Stimulated activated naive CD8-positive, alpha-beta T cell treated with anti-CD3 and anti-CD28 coated beads, Interleukin-15, Interleukin-2, amounts not matched to agents 100 ng/mL and 50 ng/mL, for 24 hours (primary cell): Measurements from ENCODE around the gene TNK1.
"Not testable (repeated sequence)": the region's sequence is repeated elsewhere in the genome, so short reads cannot be mapped to it uniquely, and the experiment has no call there.

ENCODE experiments used
- H3K27ac Mint-ChIP-seq: one replicate; pipeline ENCODE4 v1.8.0; 2021; ENCODE audit warnings: mild to moderate bottlenecking, mixed read lengths
- H3K27me3 Mint-ChIP-seq: one replicate; pipeline ENCODE4 v1.8.0; 2021; ENCODE audit warnings: mixed read lengths
- H3K36me3 Mint-ChIP-seq: one replicate; pipeline ENCODE4 v1.8.0; 2021; ENCODE audit warnings: low read depth, mixed read lengths
- H3K4me1 Mint-ChIP-seq: one replicate; pipeline ENCODE4 v1.8.0; 2021; ENCODE audit warnings: low read depth, mixed read lengths
- H3K4me3 Mint-ChIP-seq: one replicate; pipeline ENCODE4 v1.8.0; 2021; ENCODE audit warnings: mild to moderate bottlenecking, mixed read lengths
- H3K9me3 Mint-ChIP-seq: one replicate; pipeline ENCODE4 v1.8.0; 2021; ENCODE audit warnings: mixed read lengths

The TNK1 gene

DNA sequence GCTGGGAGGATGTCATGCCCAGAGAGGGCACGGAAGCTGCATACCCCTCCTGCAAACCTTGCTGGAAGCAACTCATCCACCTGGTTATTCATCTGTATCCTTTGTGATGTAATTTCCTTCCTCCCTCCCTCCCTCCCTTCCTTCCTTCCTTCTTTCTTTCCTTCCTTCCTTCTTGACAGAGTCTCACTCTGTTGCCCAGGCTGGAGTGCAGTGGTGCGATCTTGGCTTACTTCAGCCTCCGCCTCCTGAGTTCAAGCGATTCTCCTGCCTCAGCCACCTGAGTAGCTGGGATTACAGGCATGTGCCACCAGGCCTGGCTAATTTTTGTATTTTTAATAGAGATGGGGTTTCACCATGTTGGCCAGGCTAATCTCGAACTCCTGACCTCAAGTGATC, 12.3 kb upstream of the TNK1 start:
- H3K4me3 Mint-ChIP-seq, H3K9me3 Mint-ChIP-seq, H3K4me1 Mint-ChIP-seq, H3K27me3 Mint-ChIP-seq, H3K36me3 Mint-ChIP-seq, H3K27ac Mint-ChIP-seq: not testable (repeated sequence)

DNA sequence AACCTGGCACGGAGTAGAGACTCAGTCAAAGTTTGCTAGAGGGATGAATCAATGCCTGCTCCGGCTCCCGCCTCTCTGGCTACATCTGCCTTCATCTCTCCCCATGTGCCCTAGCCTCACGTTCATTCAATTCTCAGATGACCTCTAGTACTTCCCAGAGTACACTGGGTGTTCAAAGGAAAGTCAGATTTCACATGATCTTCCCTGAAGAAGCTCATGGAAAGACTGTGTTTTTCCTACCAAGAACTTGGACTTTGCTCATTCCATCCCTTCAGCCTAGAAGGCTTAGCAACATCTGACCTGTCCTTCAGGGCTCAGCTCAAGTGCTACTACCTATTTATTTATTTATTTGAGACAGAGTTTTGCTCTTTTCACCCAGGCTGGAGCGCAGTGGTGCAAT, 11.1 kb upstream of the TNK1 start:
- no peak overlapping the region for H3K4me3 Mint-ChIP-seq
- H3K4me1 Mint-ChIP-seq: no peaks in the 10 kb centered on the region
- no peaks in the 10 kb centered on the region for H3K9me3 Mint-ChIP-seq
- H3K27ac Mint-ChIP-seq: no peak overlapping the region
- peaks cover 6% of the 10 kb centered on the region for H3K27me3 Mint-ChIP-seq
- H3K36me3 Mint-ChIP-seq: no peaks in the 10 kb centered on the region

DNA sequence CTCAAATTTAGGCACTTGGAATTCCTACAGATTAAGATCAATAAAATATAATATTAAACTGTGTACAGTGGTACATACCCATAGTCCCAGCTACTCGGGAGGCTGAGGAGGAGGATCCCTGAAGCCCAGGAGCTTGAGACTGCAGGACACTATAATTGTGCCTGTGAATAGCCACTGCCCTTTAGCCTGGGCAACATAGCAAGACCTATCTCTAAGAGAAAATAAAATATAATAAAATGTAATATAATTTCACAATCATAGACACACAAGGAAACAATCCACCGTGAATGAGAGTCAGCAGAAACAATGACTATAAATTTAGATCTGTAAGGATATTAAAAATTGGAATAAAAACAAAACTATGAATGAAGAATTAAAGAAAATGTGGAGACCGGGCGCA, 10.0 kb upstream of the TNK1 start:
- no peaks in the 10 kb centered on the region for H3K9me3 Mint-ChIP-seq
- no peak overlapping the region for H3K27ac Mint-ChIP-seq
- no peak overlapping the region for H3K4me3 Mint-ChIP-seq

DNA sequence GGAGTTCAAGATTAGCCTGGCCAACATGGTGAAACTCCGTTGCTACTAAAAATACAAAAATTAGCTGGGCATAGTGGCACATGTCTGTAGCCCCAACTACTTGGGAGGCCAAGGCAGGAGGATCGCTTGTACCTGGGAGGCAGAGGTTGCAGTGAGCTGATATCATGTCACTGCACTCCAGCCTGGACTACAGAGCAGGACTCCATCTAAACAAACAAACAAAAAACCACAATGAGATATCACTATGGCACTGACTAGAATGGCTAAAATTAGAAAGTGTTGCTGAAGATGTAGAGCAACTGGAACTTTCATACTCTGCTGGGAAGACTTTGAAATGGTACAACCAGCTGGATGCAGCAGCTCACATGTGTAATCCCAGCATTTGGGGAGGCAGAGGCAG, 6.5 kb upstream of the TNK1 start:
- no peaks in the 10 kb centered on the region for H3K4me1 Mint-ChIP-seq
- peaks cover 4% of the 10 kb centered on the region for H3K9me3 Mint-ChIP-seq
- H3K27me3 Mint-ChIP-seq: peaks cover 17% of the 10 kb centered on the region
- H3K27ac Mint-ChIP-seq: no peak overlapping the region
- no peak overlapping the region for H3K4me3 Mint-ChIP-seq
- no peaks in the 10 kb centered on the region for H3K36me3 Mint-ChIP-seq

More for the DNA sequence above, 10.0 kb upstream of the TNK1 start:
- H3K36me3 Mint-ChIP-seq: no peaks in the 10 kb centered on the region
- H3K27me3 Mint-ChIP-seq: peaks cover 6% of the 10 kb centered on the region
- H3K4me1 Mint-ChIP-seq: no peaks in the 10 kb centered on the region

DNA sequence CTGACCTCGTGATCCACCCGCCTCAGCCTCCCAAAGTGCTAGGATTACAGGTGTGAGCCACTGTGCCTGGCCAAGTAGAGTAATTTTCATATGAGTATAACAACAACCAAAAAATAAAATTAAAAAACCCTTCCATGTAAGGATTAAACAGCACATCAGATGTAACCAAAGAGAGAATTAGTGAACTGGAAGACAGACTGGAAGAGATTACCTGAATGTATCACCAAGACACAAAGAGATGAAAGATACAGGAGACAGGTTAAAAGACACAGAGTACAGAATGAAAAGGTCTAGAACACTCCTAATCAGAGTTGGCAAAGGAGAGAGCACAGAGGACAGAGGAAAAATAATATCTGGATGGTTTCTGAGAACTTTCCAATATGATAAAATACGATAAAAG, 1.8 kb upstream of the TNK1 start:
- peaks cover 5% of the 10 kb centered on the region for H3K9me3 Mint-ChIP-seq
- H3K27ac Mint-ChIP-seq: no peak overlapping the region
- no peaks in the 10 kb centered on the region for H3K36me3 Mint-ChIP-seq
- peaks cover 46% of the 10 kb centered on the region for H3K27me3 Mint-ChIP-seq
- no peak overlapping the region for H3K4me3 Mint-ChIP-seq
- no peaks in the 10 kb centered on the region for H3K4me1 Mint-ChIP-seq

DNA sequence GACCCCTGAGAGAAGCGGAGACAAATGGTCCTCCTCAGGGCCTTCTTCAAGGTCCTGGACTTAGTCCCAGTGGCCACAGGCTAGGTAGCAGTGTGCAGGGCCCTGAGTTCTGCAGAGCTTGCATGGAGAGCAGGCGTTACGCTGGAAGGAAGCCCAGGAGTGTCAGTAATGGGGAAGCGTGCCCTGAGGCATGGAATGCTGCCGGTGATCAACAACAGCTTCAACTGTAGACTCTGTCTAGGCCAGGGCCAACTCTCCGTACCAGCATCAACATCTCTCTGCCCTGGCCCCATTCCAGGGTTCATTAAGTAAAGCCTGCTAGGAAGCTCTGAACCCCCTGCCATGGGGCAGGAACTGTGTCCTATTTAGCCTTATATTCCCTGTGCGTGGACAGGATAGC, 568 bp upstream of the TNK1 start:
- Mint-ChIP-seq H3K27me3 (peaks cover 46% of the 10 kb centered on the region), H3K9me3 (peaks cover 5% of the 10 kb centered on the region), H3K4me1 (no peaks in the 10 kb centered on the region), H3K36me3 (no peaks in the 10 kb centered on the region), H3K27ac (no peak overlapping the region), H3K4me3 (no peak overlapping the region)

DNA sequence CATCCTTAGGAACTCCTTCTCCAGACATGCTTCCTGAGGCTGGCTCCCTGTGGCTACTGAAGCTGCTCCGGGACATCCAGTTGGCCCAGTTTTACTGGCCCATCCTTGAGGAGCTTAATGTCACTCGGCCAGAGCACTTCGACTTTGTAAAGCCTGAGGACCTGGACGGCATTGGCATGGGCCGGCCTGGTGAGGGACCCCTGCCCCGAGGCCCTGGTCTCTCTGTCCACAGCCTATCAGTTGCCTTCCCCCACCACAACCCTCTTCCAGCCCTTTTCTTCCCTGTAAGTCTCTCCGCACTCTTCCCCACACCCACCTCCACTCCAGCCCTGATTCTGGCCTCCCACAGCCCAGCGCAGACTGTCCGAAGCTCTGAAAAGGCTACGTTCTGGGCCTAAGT, 2.0 kb downstream of the TNK1 start:
- no peak overlapping the region for H3K4me3 Mint-ChIP-seq
- no peaks in the 10 kb centered on the region for H3K36me3 Mint-ChIP-seq
- H3K27ac Mint-ChIP-seq: no peak overlapping the region
- peaks cover 39% of the 10 kb centered on the region for H3K27me3 Mint-ChIP-seq
- H3K9me3 Mint-ChIP-seq: peaks cover 5% of the 10 kb centered on the region
- no peaks in the 10 kb centered on the region for H3K4me1 Mint-ChIP-seq

DNA sequence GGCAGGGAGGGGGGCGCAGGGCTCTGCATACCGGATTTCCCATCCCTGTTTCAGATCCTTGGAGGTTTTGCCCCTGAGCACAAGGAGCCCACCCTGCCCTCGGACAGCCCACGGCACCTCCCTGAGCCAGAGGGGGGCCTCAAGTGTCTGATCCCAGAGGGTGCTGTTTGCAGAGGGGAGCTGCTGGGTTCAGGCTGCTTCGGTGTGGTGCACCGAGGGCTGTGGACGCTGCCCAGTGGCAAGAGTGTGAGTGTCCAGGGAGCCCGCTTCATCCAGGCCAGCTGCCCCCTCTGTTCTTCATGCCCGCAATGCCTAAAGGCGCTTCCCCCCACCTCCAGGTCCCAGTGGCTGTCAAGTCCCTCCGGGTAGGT, 2.5 kb downstream of the TNK1 start:
- no peaks in the 10 kb centered on the region for H3K36me3 Mint-ChIP-seq
- H3K27me3 Mint-ChIP-seq: peaks cover 37% of the 10 kb centered on the region
- H3K9me3 Mint-ChIP-seq: peaks cover 5% of the 10 kb centered on the region
- H3K4me3 Mint-ChIP-seq: peak overlapping the region; percentile 32
- H3K27ac Mint-ChIP-seq: no peak overlapping the region
- no peaks in the 10 kb centered on the region for H3K4me1 Mint-ChIP-seq

DNA sequence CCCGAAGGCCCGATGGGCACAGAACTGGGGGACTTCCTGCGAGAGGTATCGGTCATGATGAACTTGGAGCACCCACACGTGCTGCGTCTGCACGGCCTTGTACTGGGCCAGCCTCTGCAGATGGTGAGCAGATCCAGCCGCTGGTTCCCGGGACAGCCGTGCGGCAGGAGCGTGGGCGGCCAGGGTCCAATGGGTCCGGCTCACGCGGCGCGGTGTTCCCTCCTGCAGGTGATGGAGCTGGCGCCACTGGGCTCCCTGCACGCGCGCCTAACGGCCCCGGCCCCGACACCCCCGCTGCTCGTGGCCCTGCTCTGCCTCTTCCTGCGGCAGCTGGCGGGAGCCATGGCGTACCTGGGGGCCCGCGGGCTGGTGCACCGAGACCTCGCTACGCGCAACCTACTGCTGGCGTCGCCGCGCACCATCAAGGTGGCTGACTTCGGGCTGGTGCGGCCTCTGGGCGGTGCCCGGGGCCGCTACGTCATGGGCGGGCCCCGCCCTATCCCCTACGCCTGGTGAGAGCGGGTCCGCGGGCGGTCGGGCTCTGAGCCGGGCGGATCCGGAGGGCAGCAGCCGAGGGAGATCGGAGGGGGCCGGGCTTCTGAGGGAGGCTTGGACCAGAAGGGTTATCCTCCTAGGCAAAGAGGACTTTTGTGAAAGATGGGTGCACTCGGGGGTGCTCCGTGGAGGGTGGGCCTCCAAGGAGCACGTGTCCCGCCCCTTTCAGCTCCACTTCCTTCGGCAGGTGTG, 3.0 kb downstream of the TNK1 start:
- peaks cover 5% of the 10 kb centered on the region for H3K36me3 Mint-ChIP-seq
- H3K27ac Mint-ChIP-seq: peak overlapping the region; percentile 68
- no peaks in the 10 kb centered on the region for H3K4me1 Mint-ChIP-seq
- peaks cover 36% of the 10 kb centered on the region for H3K27me3 Mint-ChIP-seq
- peak overlapping the region; percentile 78 for H3K4me3 Mint-ChIP-seq
- H3K9me3 Mint-ChIP-seq: peaks cover 5% of the 10 kb centered on the region

DNA sequence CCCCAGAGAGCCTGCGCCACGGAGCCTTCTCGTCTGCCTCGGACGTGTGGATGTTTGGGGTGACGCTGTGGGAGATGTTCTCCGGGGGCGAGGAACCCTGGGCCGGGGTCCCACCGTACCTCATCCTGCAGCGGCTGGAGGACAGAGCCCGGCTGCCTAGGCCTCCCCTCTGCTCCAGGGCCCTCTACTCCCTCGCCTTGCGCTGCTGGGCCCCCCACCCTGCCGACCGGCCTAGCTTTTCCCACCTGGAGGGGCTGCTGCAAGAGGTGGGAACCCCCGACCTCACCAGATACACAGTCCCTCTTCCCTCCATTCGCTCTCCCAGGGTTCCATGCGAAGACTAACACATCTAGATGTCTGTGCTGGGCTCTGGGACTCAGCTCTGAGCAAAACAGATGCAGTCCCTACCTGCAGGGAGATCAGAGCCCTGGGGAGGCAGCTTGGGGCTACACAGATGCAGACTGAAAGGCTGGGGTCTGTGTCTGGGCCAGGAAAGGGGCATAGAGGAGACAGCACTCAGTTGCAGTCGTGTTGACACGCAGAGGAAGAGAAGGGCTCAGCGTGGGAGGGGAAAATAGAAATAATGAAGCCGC, 3.7 kb downstream of the TNK1 start:
- Mint-ChIP-seq H3K27ac (peak overlapping the region; percentile 68), H3K36me3 (peaks cover 10% of the 10 kb centered on the region), H3K9me3 (no peaks in the 10 kb centered on the region), H3K4me3 (peak overlapping the region; percentile 78), H3K27me3 (peaks cover 30% of the 10 kb centered on the region), H3K4me1 (no peaks in the 10 kb centered on the region)

DNA sequence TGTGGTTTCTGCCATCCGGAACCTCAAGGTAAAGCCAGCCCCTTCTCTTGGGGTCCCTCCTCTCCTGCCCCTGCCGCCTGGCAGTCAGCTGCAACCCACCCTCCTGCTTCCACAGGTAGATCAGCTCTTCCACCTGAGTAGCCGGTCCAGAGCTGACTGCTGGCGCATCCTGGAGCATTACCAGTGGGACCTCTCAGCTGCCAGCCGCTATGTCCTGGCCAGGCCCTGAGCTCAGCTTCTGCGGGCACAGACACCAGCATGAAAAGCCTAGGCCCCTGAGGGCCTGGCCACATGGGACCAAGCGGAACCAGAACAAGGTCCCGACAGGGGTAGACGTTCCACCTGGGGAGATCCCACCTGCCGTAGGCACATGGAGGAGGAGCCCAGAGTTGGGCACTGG, 8.0 kb downstream of the TNK1 start:
- no peak overlapping the region for H3K27ac Mint-ChIP-seq
- no peak overlapping the region for H3K4me3 Mint-ChIP-seq
- peaks cover 9% of the 10 kb centered on the region for H3K4me1 Mint-ChIP-seq
- H3K36me3 Mint-ChIP-seq: peaks cover 30% of the 10 kb centered on the region
- H3K27me3 Mint-ChIP-seq: no peaks in the 10 kb centered on the region
- H3K9me3 Mint-ChIP-seq: no peaks in the 10 kb centered on the region

DNA sequence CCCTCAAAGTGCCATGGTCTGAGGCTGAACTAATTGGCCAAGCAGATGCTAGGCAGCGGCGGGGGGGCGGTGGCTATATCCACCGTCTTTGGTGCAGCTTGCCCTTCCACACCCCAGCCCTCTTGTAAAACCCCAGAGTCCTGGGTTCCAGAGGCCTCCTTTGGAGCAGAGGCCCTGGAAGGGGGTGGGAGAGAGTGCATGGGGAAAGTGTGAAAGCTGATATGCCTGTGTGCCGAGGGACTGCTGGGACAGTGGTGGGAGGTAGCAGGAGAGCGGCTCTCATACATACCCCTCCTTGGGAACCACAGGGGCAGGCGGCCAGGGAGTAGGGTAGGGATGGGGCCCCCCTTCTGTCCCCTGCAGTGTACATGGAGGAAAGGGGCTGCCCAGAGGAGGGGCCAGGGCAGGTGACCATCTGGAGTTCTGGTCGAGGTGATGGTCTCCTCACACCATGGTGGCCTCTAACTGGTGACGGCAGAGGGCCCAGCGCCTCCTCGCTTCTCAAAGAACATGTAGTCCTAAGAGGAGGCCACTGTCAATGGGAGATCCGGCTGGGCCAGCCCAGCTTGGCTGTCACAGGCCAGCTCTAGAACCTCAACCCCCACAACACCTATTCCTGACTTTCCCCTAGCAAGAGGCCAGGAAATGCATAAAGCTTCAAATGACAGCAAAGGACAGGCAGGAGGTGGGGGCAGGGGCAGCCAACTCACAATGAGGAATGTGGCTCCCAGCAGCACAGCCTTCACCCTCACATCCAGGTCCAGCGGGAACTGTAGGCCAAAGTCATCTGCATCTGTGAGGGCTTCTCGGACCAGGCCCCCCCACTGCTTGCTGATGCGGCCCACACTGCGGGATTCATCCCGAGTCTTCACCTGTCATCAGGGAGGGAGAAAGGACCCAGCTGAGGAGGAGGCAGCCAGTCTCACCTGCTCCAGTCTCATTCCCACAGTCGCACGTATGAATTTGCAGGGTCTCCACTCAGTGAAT, 9.3 kb downstream of the TNK1 start:
- Mint-ChIP-seq H3K36me3 (peaks cover 33% of the 10 kb centered on the region), H3K27me3 (no peaks in the 10 kb centered on the region), H3K4me1 (peaks cover 15% of the 10 kb centered on the region), H3K9me3 (no peaks in the 10 kb centered on the region), H3K4me3 (no peak overlapping the region), H3K27ac (no peak overlapping the region)

DNA sequence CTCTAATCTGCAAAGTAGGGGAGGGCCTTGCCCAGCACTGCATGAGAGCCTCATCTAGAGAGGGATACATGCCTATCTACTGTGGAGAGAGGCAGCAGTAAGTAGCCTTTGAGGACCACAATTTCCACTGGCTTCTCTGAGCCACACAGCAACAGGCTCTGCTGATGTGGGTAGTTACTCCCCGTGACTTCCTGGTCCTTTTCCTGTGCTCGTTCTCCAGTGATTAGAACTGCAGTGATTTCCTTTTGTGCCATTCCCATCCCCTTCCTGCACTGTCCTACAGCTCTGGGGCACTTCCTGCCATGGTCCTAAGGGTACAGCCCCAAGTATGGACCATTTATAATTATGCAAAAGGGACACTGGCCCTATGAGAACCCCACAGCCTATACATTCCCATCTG, 10.4 kb downstream of the TNK1 start:
- no peaks in the 10 kb centered on the region for H3K27me3 Mint-ChIP-seq
- no peak overlapping the region for H3K4me3 Mint-ChIP-seq
- H3K9me3 Mint-ChIP-seq: no peaks in the 10 kb centered on the region
- peaks cover 33% of the 10 kb centered on the region for H3K36me3 Mint-ChIP-seq
- no peak overlapping the region for H3K27ac Mint-ChIP-seq
- peaks cover 16% of the 10 kb centered on the region for H3K4me1 Mint-ChIP-seq

DNA sequence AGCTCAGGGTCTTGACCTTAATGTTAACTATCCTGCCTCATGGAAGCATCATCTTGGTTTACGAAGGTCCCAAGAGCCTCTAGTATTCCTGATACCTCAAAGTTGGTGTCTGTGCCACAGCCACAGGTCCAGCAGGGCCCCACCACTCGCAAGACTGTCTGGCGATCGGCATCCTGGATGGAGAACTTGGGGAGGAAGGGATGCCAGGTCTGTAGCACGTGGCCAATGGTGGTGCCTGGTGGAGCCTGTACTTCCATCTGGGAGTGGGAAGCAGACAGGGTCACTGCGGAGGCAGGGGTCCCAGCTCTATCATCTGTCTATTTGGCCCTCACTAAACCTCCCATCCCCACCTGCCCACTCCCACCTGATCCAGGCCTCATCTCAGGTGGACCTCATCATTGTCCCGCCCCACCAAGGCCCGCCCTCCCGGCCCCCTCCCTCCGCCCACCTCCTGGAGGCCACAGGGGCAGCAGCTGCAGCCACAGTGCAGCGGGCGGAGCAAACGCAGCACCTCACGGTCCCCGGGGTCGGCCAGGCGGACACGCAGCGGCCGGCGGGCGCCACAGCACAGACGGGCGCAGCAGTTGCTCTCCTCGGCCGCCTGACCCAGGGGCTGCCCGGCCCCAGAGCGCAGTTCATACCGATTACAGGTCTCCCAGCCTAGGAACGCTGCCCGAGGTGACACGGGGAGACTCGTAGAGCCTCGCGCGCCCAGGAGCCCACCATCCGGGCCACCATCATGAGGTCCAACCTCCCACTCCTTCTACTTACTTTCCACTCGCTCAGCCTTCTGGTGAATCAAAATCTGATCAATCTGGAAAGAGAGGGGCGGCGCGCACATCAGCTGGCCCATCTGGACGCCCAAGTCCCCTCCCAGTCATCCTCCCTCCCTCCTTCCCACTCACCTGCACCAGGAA, 12.1 kb downstream of the TNK1 start:
- Mint-ChIP-seq H3K27me3 (no peaks in the 10 kb centered on the region), H3K9me3 (no peaks in the 10 kb centered on the region), H3K4me1 (peaks cover 16% of the 10 kb centered on the region), H3K4me3 (peak overlapping the region; percentile 93), H3K27ac (no peak overlapping the region), H3K36me3 (peaks cover 33% of the 10 kb centered on the region)
